NK-92 treated with Interleukin-12 subunit alpha and Interleukin-12 subunit beta, amount 100 ng/mL, for 24 hours (cell line): ENCODE results near the gene DPP6.
"Not testable (repeated sequence)": the region's sequence is repeated elsewhere in the genome, so short reads cannot be mapped to it uniquely, and the experiment has no call there.

Experiments used
- DNase-seq: peaks from one replicate; lab custom pipeline; 2025; lab: John Stamatoyannopoulos, UW

The DPP6 gene

GRCh38 chr7:154072395-154073181, 20.4 kb downstream of the DPP6 start:
- DNase-seq, result not testable (repeated sequence)

GRCh38 chr7:154078523-154078922, 26.3 kb downstream of the DPP6 start:
- DNase-seq, result not testable (repeated sequence)

- not testable (repeated sequence) for DNase-seq
Measured at GRCh38 chr7:154080249-154080648, 28.1 kb downstream of the DPP6 start.

- not testable (repeated sequence) for DNase-seq
Measured at GRCh38 chr7:154087037-154087725, 35.0 kb downstream of the DPP6 start.

GRCh38 chr7:154092093-154092492, 39.9 kb downstream of the DPP6 start:
- not testable (repeated sequence) for DNase-seq

- DNase-seq, result not testable (repeated sequence)
Measured at GRCh38 chr7:154095201-154095600, 43.0 kb downstream of the DPP6 start.

- DNase-seq, result not testable (repeated sequence)
Measured at GRCh38 chr7:154105063-154105462, 52.9 kb downstream of the DPP6 start.

GRCh38 chr7:154109615-154110014, 57.4 kb downstream of the DPP6 start:
- not testable (repeated sequence) for DNase-seq

- DNase-seq, result not testable (repeated sequence)
Measured at GRCh38 chr7:154113732-154114351, 61.6 kb downstream of the DPP6 start.

- not testable (repeated sequence) for DNase-seq
Measured at GRCh38 chr7:154117411-154118390, 65.5 kb downstream of the DPP6 start.

- DNase-seq, result not testable (repeated sequence)
Measured at GRCh38 chr7:154120825-154121224, 68.6 kb downstream of the DPP6 start.

- DNase-seq, result not testable (repeated sequence)
Measured at GRCh38 chr7:154122720-154123119, 70.5 kb downstream of the DPP6 start.

GRCh38 chr7:154123397-154123796, 71.2 kb downstream of the DPP6 start:
- DNase-seq, result not testable (repeated sequence)

GRCh38 chr7:154129142-154129541, 76.9 kb downstream of the DPP6 start:
- DNase-seq, result not testable (repeated sequence)

GRCh38 chr7:154132617-154133016, 80.4 kb downstream of the DPP6 start:
- not testable (repeated sequence) for DNase-seq

- not testable (repeated sequence) for DNase-seq
Measured at GRCh38 chr7:154133703-154134277, 81.6 kb downstream of the DPP6 start.

GRCh38 chr7:154134698-154135097, 82.5 kb downstream of the DPP6 start:
- DNase-seq, result not testable (repeated sequence)

- DNase-seq, result not testable (repeated sequence)
Measured at GRCh38 chr7:154135646-154136045, 83.4 kb downstream of the DPP6 start.

- DNase-seq, result not testable (repeated sequence)
Measured at GRCh38 chr7:154145922-154146706, 93.9 kb downstream of the DPP6 start.

GRCh38 chr7:154146707-154147038, 94.5 kb downstream of the DPP6 start:
- DNase-seq, result not testable (repeated sequence)
